NCI-H2196 treated with DMSO at 0.1 percent for 48 hours (cell line): ENCODE measurements around the gene PON2.
"Not testable (repeated sequence)": the region's sequence is repeated elsewhere in the genome, so short reads cannot be mapped to it uniquely, and the experiment has no call there.

Experiments
- DNase-seq: peaks from one replicate; lab custom pipeline; 2025; ENCODE audit not compliant: unreplicated experiment; lab: John Stamatoyannopoulos, UW

The PON2 gene

DNA sequence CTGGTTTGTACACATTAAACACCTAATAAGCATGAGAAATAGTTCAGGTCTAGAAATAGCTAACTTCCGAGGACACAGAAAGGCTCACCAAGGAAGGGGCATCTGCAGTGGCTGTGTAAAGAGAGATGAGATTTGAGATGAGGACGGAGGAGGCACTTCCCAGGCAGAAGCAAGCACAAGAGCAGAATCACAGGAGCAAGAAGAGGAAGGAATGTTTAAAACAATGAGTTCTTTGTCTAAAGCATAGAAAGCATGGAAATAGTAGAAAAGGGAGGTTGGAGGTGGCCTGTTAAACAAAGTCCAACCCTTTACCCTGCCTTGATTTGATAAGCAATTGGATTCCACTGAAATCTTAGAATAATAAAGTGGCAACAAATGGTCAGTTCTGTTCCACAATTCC, 27.1 kb downstream of the PON2 start:
- no peak for DNase-seq

DNA sequence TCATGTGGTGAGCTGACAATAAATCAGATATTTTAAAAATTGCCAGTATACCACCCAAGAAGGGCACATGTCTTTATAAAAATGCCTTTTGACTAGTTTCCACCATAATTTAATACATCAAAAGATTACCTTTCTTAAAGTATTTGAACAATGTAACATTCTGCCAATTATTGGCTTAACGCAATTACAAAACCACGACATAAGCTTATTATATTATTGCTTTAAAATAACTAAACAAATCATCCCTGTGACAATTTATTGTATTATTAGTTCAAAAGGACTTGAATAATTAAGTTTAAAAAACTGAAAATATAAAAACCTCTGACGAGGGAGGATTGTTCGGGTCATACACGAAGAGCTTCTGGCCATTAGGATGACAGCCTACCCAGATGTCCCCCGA, 29.0 kb downstream of the PON2 start:
- no peak for DNase-seq

DNA sequence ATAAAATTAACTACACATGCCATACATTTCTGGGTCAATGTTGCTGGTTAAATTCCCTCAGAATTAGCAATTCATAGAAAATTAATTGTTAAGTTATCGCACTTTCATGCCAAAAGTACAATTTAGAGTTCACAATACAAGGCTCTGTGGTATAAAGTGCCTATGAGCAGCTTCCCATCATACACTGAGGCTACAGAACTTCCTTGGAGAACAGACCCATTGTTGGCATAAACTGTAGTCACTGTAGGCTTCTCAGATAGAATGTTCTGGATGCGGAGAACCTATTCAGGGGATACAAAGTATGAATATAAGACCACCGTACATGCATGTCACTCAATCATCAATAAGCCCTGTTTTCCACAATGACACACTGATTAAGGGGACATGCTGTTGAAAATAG, 29.6 kb downstream of the PON2 start:
- DNase-seq = no peak

DNA sequence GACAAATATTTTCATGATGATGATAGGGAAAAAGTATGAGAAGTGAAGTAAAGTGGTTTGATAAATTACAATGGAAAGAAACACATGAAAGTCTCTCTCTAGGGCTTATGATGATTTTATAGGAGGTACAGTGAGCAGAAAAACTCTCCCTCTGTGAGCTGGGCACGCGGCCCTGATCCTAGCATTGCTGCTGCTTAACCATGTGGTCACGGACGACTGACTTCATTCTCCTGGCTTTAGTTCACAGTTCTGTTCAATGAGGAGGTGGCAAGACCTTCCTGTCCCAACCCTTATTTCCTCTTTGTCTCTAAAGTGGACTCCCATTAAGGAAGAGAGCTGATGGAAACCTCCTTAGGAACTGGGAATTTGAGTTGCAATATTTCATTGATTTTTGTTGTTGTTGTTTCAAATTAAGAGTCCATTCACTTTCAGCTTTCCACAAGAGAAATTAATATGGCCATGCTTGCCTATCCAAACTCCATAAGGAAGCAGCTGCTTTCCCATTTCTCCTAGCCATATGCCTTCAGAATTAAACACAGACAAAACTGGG, 30.4 kb downstream of the PON2 start:
- peak; percentile 36 for DNase-seq

DNA sequence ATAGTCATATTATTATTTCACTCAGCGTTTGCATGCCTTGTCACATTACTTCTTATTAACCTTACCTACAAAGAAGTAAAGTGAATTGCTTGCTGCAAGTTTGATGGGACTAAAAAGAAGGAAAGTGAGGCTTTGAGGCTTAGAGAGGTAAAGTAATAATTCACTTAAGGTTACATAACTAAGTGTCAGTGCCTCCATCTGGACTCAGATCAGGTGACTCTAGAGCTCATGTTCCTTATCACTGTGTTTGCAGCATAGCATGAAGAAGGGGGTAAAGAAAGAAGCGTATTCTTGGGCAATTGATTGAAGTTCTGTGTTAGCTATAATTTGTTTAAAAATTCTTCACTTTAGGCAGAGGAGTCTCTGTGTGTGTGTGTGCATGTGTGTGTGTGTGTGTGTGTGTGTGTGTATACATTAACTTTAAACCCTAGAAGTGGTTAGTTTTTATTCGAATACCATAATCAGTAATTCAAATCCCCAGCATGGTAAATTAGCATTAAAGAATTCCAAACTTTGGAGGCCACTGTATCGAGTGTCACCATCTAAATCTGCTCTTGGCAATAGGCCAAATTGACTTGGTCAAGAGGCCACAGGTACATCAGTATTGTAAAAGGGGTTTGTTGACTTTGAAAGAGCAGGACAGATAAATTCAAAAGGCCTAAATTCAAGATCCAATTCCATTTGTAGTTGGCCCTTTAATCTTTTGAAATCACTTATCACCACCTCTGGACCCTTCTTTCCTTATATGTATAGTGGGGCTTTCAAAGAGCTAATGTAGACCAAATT, 36.5 kb downstream of the PON2 start:
- no peak for DNase-seq

DNA sequence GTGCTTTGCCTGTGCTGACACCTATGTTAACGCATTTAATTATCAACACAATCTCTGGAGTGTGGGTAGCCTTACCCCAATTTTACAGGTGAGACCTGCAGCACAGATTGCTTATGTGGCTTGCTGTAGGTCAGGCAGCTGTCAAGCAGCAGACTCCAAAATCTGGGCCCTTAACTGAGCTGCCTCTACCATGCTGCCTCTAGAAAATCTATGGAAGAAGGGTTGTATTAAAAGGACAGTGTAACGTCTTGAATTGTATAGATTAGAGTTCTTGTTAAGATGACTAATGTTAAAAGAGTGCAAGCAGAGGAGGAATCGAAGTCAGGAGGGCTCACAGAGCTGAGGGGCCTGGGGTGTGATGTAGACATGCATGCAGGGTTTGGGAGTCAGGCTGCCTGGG, 37.4 kb downstream of the PON2 start:
- no peak for DNase-seq

DNA sequence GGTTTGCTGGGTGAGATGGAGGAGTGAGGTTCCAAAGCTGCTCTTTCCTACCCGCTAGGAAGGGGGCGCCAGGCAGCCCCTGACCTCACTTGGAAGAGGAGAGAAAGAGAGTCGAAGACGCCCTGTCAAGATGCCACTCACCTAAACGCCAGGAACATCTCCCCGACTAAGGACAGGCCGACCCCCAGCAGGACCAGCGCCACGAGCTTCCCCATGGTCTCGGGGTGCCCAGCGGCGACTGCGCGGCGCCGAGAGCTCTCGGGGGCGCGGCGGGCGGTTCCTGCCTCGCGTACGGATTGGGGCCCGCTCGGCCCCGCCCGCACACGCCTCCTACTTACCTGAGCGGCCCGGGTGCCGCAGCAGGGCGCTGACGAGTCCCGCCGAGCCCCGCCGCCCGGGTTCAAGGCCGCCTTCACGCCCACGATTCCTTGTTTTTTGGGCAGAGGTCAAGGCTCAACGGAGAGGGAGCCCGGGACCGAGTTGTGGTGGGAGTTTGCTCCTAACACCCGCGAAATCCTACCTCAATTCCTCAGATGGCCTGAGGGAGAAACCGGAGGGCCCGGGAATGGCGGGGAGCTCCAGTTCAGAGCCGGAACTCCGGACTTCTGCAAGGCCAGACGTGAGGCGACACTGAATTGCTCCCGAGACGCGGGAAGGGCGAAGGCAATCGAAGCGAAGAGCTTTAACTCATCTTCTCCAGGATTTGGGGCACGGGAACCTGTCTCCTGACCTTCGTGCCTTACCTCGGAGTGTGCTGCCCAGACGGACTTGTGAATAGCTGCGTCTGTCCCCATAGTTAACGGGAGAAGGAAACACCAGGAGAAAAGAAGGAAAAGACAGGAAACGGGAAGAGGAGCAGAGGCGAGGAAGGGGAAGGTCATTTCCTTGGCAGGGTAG, 38.4 kb downstream of the PON2 start, which contains the start of gene PON3:
TSS of gene PON3 (minus strand) at position 240 of the 897 bp plus-strand sequence. CDS start at position 215, 25 bp downstream.
- peak; percentile 67 for DNase-seq

DNA sequence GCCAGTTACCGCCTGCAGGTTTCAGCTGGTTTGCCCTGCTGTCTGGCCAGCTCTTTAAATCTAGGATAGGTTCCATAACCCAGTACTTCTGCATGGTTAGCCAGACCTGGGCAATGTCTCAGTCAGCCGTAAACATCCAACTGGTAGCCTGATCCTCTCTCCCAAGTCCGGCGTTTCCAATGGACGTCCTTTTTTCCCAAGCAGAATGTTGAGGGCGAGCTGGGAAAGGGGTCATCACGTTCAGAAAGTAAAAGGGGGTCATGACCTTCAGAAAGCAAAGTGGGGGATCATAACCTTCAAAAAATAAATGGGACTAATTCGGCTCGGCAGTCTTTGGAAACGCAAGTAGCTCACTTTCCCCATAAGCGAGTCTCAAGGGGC, 39.1 kb downstream of the PON2 start:
- no peak for DNase-seq

DNA sequence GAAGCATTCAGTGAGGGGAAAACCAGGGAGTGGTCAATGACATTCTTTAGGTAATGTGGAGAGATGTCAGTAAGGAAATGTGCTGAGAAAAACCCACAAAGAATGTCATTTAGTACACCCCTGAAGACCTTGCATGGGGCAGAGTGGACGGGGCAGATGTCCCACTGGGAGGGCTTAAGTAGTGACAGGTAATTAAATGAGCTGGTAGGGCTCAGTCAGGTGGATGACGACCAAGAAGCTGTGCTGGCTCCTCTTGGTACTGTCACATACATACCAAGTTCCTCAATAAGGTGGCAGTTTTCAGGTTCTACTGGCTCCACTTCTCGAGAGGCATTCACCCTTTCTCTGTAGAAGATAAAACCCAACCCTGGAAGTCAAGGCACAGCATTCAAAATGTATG, 40.5 kb downstream of the PON2 start:
- no peak for DNase-seq

DNA sequence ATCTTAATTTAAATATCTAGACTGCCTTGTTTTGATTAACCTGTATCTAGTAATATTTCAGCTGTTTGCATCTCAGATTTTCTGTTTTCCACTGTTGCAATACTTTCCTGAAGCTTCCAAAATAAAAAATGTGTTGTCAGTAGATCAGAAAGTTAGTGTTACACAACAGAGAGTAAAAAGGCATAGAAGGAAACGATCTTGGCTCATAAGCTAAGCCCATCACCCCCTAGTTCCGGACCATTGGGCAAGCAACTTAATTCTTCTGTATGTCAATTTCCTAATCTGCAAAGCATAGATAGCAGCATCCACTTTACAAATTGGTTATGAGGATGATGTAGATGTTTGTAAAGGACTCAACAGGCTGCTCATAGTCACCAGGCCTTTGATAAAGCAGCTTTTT, 43.1 kb downstream of the PON2 start:
- no peak for DNase-seq

DNA sequence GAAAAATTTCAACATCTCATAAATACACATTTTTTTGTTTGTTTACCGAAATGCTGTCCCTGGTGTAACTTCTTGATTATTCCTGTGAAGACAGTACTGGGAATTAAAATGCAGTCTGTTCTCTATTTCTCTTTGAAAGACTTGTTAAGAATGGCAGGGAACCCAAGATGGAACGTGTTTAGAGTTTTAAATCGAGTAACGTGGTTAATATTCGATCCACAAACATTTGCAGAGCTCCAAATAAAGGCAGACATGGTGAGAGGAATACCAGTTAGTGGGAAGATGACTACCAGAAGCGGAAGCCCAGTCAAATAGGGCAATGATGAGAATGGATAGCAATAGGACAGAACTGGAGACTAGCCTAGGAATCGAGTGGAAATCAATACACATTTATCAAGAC, 45.3 kb downstream of the PON2 start:
- no peak for DNase-seq

DNA sequence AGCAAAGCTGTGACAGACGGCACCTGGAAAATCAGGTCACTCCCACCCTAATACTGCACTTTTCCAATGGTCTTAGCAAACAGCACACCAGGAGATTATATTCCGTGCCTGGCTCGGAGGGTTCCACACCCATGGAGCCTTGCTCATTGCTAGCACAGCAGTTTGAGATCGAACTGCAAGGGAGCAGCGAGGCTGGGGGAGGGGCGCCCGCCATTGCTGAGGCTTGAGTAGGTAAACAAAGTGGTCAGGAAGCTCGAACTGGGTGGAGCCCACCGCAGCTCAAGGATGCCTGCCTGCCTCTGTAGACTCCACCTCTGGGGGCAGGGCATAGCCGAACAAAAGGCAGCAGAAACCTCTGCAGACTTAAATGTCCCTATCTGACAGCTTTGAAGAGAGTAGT, 55.4 kb downstream of the PON2 start:
- not testable (repeated sequence) for DNase-seq

DNA sequence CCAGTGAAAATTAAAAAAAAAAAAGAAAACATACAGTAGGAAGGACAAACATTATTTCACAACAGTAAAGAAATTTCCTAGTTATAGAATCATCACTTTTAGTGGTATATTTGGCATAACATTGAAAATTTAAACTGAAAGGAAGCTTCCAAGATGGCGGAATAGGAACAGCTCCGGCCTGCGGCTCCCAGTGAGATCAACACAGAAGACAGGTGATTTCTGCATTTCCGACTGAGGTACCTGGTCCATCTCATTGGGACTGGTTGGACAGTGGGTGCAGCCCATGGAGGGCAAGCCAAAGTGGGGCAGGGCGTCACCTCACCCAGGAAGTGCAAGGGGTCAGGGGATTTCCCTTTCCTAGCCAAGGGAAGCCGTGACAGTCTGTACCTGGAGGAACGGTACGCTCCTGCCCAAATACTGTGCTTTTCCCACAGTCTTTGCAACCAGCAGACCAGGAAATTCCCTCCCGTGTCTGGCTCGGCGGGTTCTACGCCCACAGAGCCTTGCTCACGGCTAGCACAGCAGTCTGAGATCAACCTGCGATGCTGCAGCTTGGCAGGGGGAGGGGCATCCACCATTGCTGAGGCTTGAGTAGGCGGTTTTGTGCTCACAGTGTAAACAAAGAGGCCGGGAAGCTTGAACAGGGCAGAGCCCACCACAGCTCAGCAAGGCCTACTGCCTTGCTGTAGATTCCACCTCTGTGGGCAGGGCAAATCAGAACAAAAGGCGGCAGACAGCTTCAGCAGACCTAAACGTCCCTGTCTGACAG, 58.0 kb downstream of the PON2 start:
- no peak for DNase-seq

DNA sequence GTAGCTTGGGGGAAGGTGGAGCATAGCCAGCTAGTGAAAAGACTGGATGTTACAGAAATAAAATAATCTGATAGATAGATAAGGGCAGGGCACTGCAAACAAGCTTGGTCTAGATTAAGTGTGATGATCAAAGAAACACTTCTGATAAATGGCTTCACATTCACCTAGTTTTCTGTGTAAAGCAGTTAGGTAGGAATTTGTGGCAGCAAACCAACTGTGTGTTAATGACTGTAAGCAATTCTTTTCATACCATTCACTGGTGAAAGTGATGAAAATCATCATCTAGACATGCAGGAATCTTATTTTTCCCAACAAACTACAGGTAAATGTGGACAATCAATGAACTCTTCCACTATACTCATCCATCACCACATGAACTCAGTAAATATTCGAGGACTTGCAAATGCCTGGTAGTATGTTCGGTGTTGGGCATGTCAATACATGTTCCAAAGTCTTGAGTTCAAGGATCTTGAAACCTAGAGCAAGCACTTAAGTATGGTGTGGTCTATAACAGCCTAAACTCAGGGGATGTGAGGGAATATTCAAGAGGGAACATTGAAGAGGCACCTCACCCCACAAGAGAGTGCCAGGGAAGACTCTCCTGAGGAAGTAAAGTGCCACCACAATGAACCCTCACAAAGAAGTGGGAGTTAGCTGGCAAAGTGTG, 59.1 kb downstream of the PON2 start:
- no peak for DNase-seq

DNA sequence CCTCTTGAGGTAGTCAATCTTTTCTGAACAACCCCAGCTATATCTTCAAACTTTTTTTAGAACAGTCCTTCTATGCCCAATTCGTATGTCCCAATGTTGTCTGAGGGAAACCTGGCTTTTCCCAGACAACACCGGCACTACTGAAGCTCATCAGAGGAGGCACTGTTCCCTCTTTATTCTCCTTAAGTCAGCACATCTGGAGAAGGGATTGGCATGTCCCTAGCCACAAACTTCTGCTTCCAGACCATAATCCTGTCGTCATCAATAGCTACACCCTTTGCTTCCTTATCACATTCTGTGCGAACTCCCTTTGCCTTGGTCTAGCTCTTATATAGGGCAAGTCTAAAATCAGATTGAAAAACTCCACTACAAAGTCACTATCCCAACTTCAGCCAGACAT, 61.5 kb downstream of the PON2 start:
- DNase-seq = no peak

DNA sequence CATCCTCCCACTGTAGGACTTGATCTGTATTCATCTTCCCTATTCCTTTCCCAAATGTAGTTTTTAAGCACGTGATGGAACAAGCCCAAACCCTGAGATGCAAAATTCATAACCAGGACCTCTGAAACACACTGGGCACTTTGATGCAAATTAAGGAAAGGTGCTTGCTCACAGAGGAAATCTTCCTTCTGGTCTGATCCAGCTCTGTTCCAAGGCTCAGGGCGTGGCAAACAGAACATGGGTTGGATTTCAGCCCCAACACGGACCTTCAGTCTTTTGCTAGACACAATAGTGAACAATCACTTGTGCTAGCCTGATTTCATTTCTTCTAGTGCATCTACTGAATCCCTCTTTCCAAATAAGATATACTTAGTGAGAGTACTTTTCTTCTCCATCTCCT, 66.6 kb downstream of the PON2 start:
- DNase-seq = no peak

DNA sequence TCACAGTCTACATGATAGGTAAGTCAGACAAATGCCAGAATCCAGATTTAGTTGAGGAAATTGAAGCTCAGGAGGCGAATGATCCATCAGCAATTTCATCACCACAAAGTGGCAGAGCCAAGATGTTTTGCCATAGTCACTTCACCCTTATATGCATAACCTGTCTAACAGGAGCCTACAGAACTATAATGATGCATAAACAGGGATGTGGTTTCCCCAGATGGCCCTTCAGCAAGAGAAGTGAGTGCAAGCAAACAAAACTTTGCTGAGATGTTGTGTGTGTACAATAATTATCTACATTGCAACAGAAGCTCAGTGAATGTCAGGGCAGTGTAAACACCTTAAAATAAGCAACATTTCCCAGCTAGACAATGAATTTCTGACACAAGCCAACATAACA, 67.2 kb downstream of the PON2 start:
- DNase-seq = no peak

DNA sequence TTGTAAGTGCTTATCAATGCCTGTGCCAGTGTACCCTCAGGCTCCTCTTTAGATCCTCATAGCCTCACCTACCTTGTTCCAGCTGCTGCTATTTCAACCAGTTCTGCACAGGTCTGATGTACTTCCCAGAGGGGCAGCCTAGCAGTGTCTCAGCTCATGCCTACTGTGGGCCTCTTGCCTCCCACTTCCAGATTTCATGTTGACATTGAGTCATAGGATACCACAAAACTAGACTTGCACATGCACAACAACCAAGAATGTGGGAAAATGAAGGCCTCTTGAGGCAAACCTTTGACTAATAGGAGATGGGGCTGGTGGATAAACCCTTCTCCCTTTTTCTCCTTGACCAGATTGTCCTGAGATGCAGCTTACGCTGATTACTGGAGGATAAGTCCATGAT, 69.7 kb downstream of the PON2 start:
- no peak for DNase-seq

DNA sequence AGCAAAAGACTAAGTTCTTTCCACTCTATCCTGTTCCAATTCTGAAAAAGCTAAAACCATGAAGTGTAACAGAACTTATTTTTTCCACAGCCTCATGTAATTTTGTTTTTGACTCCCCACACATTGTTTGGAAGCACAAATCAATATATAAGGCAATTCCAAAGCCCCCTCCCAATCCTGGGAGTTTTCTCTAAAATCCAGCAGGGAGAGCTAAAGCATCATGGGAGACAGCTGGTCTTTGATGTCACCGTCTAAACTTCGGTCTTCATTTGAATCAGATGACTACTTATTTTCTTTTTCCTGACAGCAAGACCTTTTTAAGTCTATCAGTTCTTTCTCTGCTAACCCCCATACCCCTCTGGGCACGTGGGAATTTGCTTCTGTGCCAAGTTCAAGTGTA, 77.2 kb downstream of the PON2 start:
- no peak for DNase-seq
